NCI-H1105 (cell line): ENCODE data around the gene LELP1.
"Not testable (repeated sequence)": the region's sequence is repeated elsewhere in the genome, so short reads cannot be mapped to it uniquely, and the experiment has no call there.

ENCODE experiments used
- DNase-seq: peaks from one replicate; lab custom pipeline; 2025; lab: John Stamatoyannopoulos, UW

Gene LELP1

GRCh38 chr1:153203130-153203529, at the start of gene LELP1:
Gene LELP1, plus strand, starts transcription at chr1:153203430. Its CDS starts 1,278 bp downstream, at chr1:153204708.
- DNase-seq: no peak

GRCh38 chr1:153155541-153155940, 47.7 kb upstream of the LELP1 start:
- no peak for DNase-seq

- DNase-seq: no peak
These were observed 34.5 kb upstream of the LELP1 start for GRCh38 chr1:153168686-153169085.

- no peak for DNase-seq
These were observed 28.6 kb upstream of the LELP1 start for GRCh38 chr1:153174624-153175023.

GRCh38 chr1:153178922-153179321, 24.3 kb upstream of the LELP1 start:
- DNase-seq: no peak

GRCh38 chr1:153180556-153180955, 22.7 kb upstream of the LELP1 start:
- DNase-seq: no peak

- not testable (repeated sequence) for DNase-seq
These were observed 14.9 kb upstream of the LELP1 start for GRCh38 chr1:153188301-153188700.

GRCh38 chr1:153190373-153190772, 12.9 kb upstream of the LELP1 start:
- no peak for DNase-seq

GRCh38 chr1:153192697-153193096, 10.5 kb upstream of the LELP1 start:
- peak; percentile 0 for DNase-seq

GRCh38 chr1:153194331-153195050, 8.7 kb upstream of the LELP1 start:
- no peak for DNase-seq

GRCh38 chr1:153195216-153195615, 8.0 kb upstream of the LELP1 start:
- DNase-seq: no peak

GRCh38 chr1:153202006-153202405, 1.2 kb upstream of the LELP1 start:
- DNase-seq: no peak

- no peak for DNase-seq
These were observed 3.4 kb downstream of the LELP1 start for GRCh38 chr1:153206631-153207030.

- no peak for DNase-seq
These were observed 7.0 kb downstream of the LELP1 start for GRCh38 chr1:153210206-153210605.

GRCh38 chr1:153212201-153212600, 9.0 kb downstream of the LELP1 start:
- no peak for DNase-seq

- DNase-seq: no peak
These were observed 10.3 kb downstream of the LELP1 start for GRCh38 chr1:153213519-153213918.

GRCh38 chr1:153217212-153217611, 14.0 kb downstream of the LELP1 start, which contains the start of gene PRR9:
Gene PRR9, plus strand, starts transcription at chr1:153217584. Its CDS starts 561 bp downstream, at chr1:153218145.
- no peak for DNase-seq

- no peak for DNase-seq
These were observed 14.7 kb downstream of the LELP1 start for GRCh38 chr1:153217744-153218416.

- DNase-seq: peak; percentile 5
These were observed 17.5 kb downstream of the LELP1 start for GRCh38 chr1:153220606-153221303.

- peak; percentile 67 for DNase-seq
These were observed 20.0 kb downstream of the LELP1 start for GRCh38 chr1:153223040-153223891.

- DNase-seq: no peak
These were observed 24.6 kb downstream of the LELP1 start for GRCh38 chr1:153227810-153228209.

- DNase-seq: no peak
These were observed 25.3 kb downstream of the LELP1 start for GRCh38 chr1:153228491-153228890.
